IMR-90 (cell line): Measurements from ENCODE around the gene TUBB2B. TPM values are rescaled to one million over a fixed set of nuclear protein-coding genes. Genes with fewer than 3 reads are reported as not detected.

Experiments used
- ATAC-seq: fragments of 200-7000 bp; cut with Tn5 transposase; 2 replicates; pipeline ENCODE4 v1.9.1; 2020; ENCODE audit warnings: low read depth, mild to moderate bottlenecking, moderate library complexity
- BruUV-seq: library from RNA; stranded (reverse); fragments of 400-500 nt; replicated peaks from 2 replicates; lab custom pipeline; 2021; lab: Mats Ljungman, UMichigan
- CTCF ChIA-PET: fragments of 300-600 bp; formaldehyde crosslinking; extraction: SDS; loops from one replicate; lab custom pipeline; 2021; ENCODE audit warnings: antibody characterized with exemption; lab: Yijun Ruan, JAX
- POLR2A ChIA-PET: fragments of 300-600 bp; sonication (Branson Sonifier 250); formaldehyde crosslinking; loops from one replicate; lab custom pipeline; 2022; ENCODE audit warnings: antibody characterized with exemption; ENCODE audit not compliant: unreplicated experiment; lab: Charles Lee
- DNase-seq: peaks from one replicate; pipeline ENCODE4 v3.0.0; 2013
- H2AFZ ChIP-seq: replicated peaks from 2 replicates; pipeline ENCODE3; 2013; ENCODE audit warnings: low read length, mild to moderate bottlenecking; ENCODE audit not compliant: poor library complexity
- H2AK5ac ChIP-seq: 2 replicates; pipeline ENCODE4 v1.6.1; 2013; ENCODE audit warnings: low read depth, low read length, inconsistent platforms
- H2AK9ac ChIP-seq: replicated peaks from 2 replicates; pipeline ENCODE3; 2013; ENCODE audit warnings: mild to moderate bottlenecking, low read depth, low read length, moderate library complexity; ENCODE audit not compliant: poor library complexity
- H2BK120ac ChIP-seq: 2 replicates; pipeline ENCODE4 v1.6.1; 2013; ENCODE audit warnings: low read depth, low read length, inconsistent platforms
- H2BK15ac ChIP-seq: 3 replicates; pipeline ENCODE4 v1.6.1; 2013; ENCODE audit warnings: low read depth, low read length, inconsistent platforms
- H2BK20ac ChIP-seq: 2 replicates; pipeline ENCODE4 v1.6.1; 2013; ENCODE audit warnings: low read depth, mild to moderate bottlenecking, inconsistent platforms, low read length, moderate library complexity
- H2BK5ac ChIP-seq: 2 replicates; pipeline ENCODE4 v1.6.1; 2013; ENCODE audit warnings: mild to moderate bottlenecking, low read depth, low read length, inconsistent platforms; ENCODE audit not compliant: poor library complexity, severe bottlenecking
- H3K14ac ChIP-seq: replicated peaks from 2 replicates; pipeline ENCODE4 v1.6.1; 2013; ENCODE audit warnings: low read depth, low read length, inconsistent platforms
- H3K18ac ChIP-seq: 2 replicates; pipeline ENCODE4 v1.6.1; 2013; ENCODE audit warnings: low read depth, low read length, control low read depth
- H3K23ac ChIP-seq: 2 replicates; pipeline ENCODE4 v1.6.1; 2013; ENCODE audit warnings: low read depth, low read length, inconsistent platforms
- H3K27ac ChIP-seq: 2 replicates; pipeline ENCODE4 v1.5.1; 2013; ENCODE audit warnings: mild to moderate bottlenecking, control low read depth, low read length; ENCODE audit not compliant: insufficient read depth
- H3K27me3 ChIP-seq: 2 replicates; pipeline ENCODE4 v1.6.1; 2013; ENCODE audit warnings: low read length; ENCODE audit not compliant: control insufficient read depth, insufficient read depth
- H3K36me3 ChIP-seq: 2 replicates; pipeline ENCODE4 v1.6.1; 2013; ENCODE audit warnings: low read length, mixed read lengths; ENCODE audit not compliant: control insufficient read depth, insufficient read depth
- H3K4ac ChIP-seq: 2 replicates; pipeline ENCODE4 v1.6.1; 2013; ENCODE audit warnings: low read depth, low read length, inconsistent platforms
- H3K4me1 ChIP-seq: 2 replicates; pipeline ENCODE4 v1.6.1; 2013; ENCODE audit warnings: low read length, mixed read lengths; ENCODE audit not compliant: control insufficient read depth, insufficient read depth
- H3K4me2 ChIP-seq: 2 replicates; pipeline ENCODE4 v1.6.1; 2013; ENCODE audit warnings: low read depth, mild to moderate bottlenecking, control low read depth, low read length, moderate library complexity
- H3K4me3 ChIP-seq: 2 replicates; pipeline ENCODE4 v1.5.1; 2013; ENCODE audit warnings: low read depth, mild to moderate bottlenecking, control low read depth, low read length, moderate library complexity; ENCODE audit not compliant: insufficient read depth
- H3K56ac ChIP-seq: 2 replicates; pipeline ENCODE4 v1.6.1; 2013; ENCODE audit warnings: low read length, inconsistent platforms; ENCODE audit not compliant: insufficient read depth; ENCODE audit errors: extremely low read depth
- H3K79me1 ChIP-seq, 2 experiments: 2 replicates each; pipeline ENCODE4 v1.6.1; 2013; ENCODE audit warnings: low read length in 2 of 2, inconsistent platforms in 1 of 2, low read depth in 1 of 2
- H3K9ac ChIP-seq: 2 replicates; pipeline ENCODE4 v1.6.1; 2013; ENCODE audit warnings: low read depth, low read length, control low read depth
- H3K9me1 ChIP-seq: 2 replicates; pipeline ENCODE4 v1.6.1; 2013; ENCODE audit warnings: low read length, inconsistent platforms; ENCODE audit not compliant: insufficient read depth
- H3K9me3 ChIP-seq: 2 replicates; pipeline ENCODE4 v1.6.1; 2013; ENCODE audit warnings: low read length; ENCODE audit not compliant: control insufficient read depth, insufficient read depth
- H4K20me1 ChIP-seq: 2 replicates; pipeline ENCODE4 v1.6.1; 2013; ENCODE audit warnings: low read length, inconsistent platforms; ENCODE audit not compliant: insufficient read depth
- H4K5ac ChIP-seq: 2 replicates; pipeline ENCODE4 v1.6.1; 2013; ENCODE audit warnings: mild to moderate bottlenecking, low read depth, low read length, control low read depth
- H4K8ac ChIP-seq, 2 experiments: 2 replicates each; pipeline ENCODE4 v1.6.1; 2013; ENCODE audit warnings: low read depth in 2 of 2, low read length in 2 of 2, control low read depth in 1 of 2, inconsistent platforms in 1 of 2
- H4K91ac ChIP-seq: 2 replicates; pipeline ENCODE4 v1.6.1; 2013; ENCODE audit warnings: low read depth, low read length, inconsistent platforms; ENCODE audit not compliant: insufficient read depth
- BHLHE40 ChIP-seq: fragments of 150-350 bp; IDR thresholded peaks from 2 replicates; pipeline ENCODE4 v1.6.1; 2016; ENCODE audit warnings: mild to moderate bottlenecking, low read depth, low read length
- CEBPB ChIP-seq: IDR thresholded peaks from 2 replicates; pipeline ENCODE4 v1.6.1; 2012; ENCODE audit warnings: low read depth, low read length, improper control_type of control experiment
- CHD1 ChIP-seq: IDR thresholded peaks from 2 replicates; pipeline ENCODE4 v1.6.1; 2012; ENCODE audit warnings: low read depth, low read length, improper control_type of control experiment
- FOS ChIP-seq: fragments of 150-350 bp; IDR thresholded peaks from 2 replicates; pipeline ENCODE4 v1.6.1; 2016; ENCODE audit warnings: low read depth, low read length
- MAFK ChIP-seq: IDR thresholded peaks from 2 replicates; pipeline ENCODE4 v1.6.1; 2012; ENCODE audit warnings: low read depth, low read length, improper control_type of control experiment
- MAZ ChIP-seq: IDR thresholded peaks from 2 replicates; pipeline ENCODE4 v1.6.1; 2012; ENCODE audit warnings: low read depth, mild to moderate bottlenecking, low read length, improper control_type of control experiment, moderate library complexity, borderline replicate concordance
- MXI1 ChIP-seq: IDR thresholded peaks from 2 replicates; pipeline ENCODE4 v1.6.1; 2012; ENCODE audit warnings: low read depth, mild to moderate bottlenecking, low read length, moderate library complexity, borderline replicate concordance
- NFE2L2 ChIP-seq: fragments of 150-350 bp; IDR thresholded peaks from 2 replicates; pipeline ENCODE4 v1.6.1; 2016; ENCODE audit warnings: low read depth, mild to moderate bottlenecking, low read length
- POLR2A ChIP-seq: IDR thresholded peaks from 2 replicates; pipeline ENCODE4 v1.6.1; 2012; ENCODE audit warnings: mild to moderate bottlenecking, low read depth, low read length
- RAD21 ChIP-seq: IDR thresholded peaks from 2 replicates; pipeline ENCODE4 v1.6.1; 2012; ENCODE audit warnings: low read length, improper control_type of control experiment
- RCOR1 ChIP-seq: IDR thresholded peaks from 2 replicates; pipeline ENCODE4 v1.6.1; 2012; ENCODE audit warnings: mild to moderate bottlenecking, low read length, improper control_type of control experiment; ENCODE audit not compliant: insufficient replicate concordance
- RFX5 ChIP-seq: IDR thresholded peaks from 2 replicates; pipeline ENCODE4 v1.8.0; 2012; ENCODE audit warnings: low read depth, mild to moderate bottlenecking, low read length, moderate library complexity
- SMC3 ChIP-seq: fragments of 150-350 bp; IDR thresholded peaks from 2 replicates; pipeline ENCODE4 v1.6.1; 2016; ENCODE audit warnings: low read depth, mild to moderate bottlenecking, antibody characterized with exemption, low read length, moderate library complexity
- WGBS, 2 experiments: methylation state at CpG; one replicate each; pipeline versions ENCODE4 v1.1.5 to v1.1.7; 2013; ENCODE audit warnings: missing lambda C conversion rate in 2 of 2; ENCODE audit not compliant: insufficient read length in 1 of 2; ENCODE audit errors: extremely low coverage in 2 of 2; 5-methylcytosine and 5-hydroxymethylcytosine counted together
- dilution Hi-C: fragments of 300-500 bp; cut with HindIII; formaldehyde crosslinking; loops from one replicate; pipeline ENCODE4 v1.14.3; 2018; ENCODE audit warnings: low sequenced_read_pairs; ENCODE audit not compliant: unreplicated experiment
- in situ Hi-C: fragments of 300-500 bp; cut with MboI; formaldehyde crosslinking; loops from 3 replicates; pipeline ENCODE4 v1.14.3; 2019; ENCODE audit warnings: low sequenced_read_pairs, inconsistent platforms, mixed read lengths
- intact Hi-C: fragments of 100-400 bp; cut with micrococcal nuclease; formaldehyde crosslinking; loops from 2 replicates; pipeline ENCODE4 v1.10.0; 2022
- polyA plus RNA-seq, 3 experiments: library from polyadenylated mRNA; depleted of rRNA; stranded (reverse); fragments of >200 nt; gene quantifications; 2 replicates each; pipeline ENCODE4 v1.2.3, GENCODE V29; 2012; ENCODE audit warnings: low replicate concordance in 1 of 3
- total RNA-seq: library from RNA; depleted of rRNA; stranded (reverse); fragments of >200 nt; gene quantifications from 2 replicates; pipeline ENCODE4 v1.2.3, GENCODE V29; 2012
- TF ChIP-seq, protein P1 (sequence below): conservative IDR thresholded peaks from 2 replicates; pipeline ENCODE4 v1.5.1; 2012; ENCODE audit warnings: mild to moderate bottlenecking, low read depth, low read length, improper control_type of control experiment
- TF ChIP-seq, protein P2 (sequence below): fragments of 150-350 bp; IDR thresholded peaks from 2 replicates; pipeline ENCODE4 v1.6.1; 2017; ENCODE audit warnings: mild to moderate bottlenecking, antibody characterized with exemption, low read length, low read depth
- TF ChIP-seq, protein P3 (sequence below): fragments of 150-350 bp; IDR thresholded peaks from 2 replicates; pipeline ENCODE4 v1.6.1; 2016; ENCODE audit warnings: low read depth, mild to moderate bottlenecking, low read length, moderate library complexity, borderline replicate concordance

Gene TUBB2B
- total and polyA plus RNA-seq, 2 of the 4 experiments (the other 2 are of a cell fraction) = 13.6 to 21.1 TPM

DNA sequence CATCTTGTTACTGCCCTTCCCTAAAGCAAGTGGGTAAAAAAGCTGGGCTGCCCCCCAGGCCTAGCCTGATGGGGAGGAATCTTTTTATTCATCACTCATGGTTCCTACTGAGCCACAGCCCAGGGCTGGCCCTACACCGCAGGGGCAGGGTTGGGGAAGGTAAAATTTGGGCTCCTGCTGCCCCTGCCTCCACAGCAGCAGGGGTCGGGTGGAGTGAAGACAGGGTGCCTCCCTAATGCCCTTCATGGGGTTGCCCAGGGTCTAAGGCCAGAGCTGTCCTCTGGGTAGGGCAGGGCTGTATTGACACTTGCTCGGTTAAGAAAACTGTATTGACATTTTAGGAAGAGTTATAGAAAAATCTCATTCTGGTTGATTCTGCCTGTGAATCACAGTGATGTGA lies 22.4 kb upstream of the TUBB2B start:
- no TSS peak for BruUV-seq
- DNase-seq = no peak
- Histone ChIP-seq H3K4me3 (no peak overlapping the region), H3K27ac (no peak overlapping the region), H2AK9ac (peak overlapping the region; percentile 17), H3K9me3 (no peaks in the 10 kb centered on the region), H4K20me1 (no peaks in the 10 kb centered on the region), H2BK120ac (peak overlapping the region; percentile 29; the same call in 1 of the 2 replicates), H3K9ac (no peak overlapping the region), H3K9me1 (peaks cover 10% of the 10 kb centered on the region), H3K23ac (no peak overlapping the region), H3K56ac (no peak overlapping the region), H4K8ac (no peak overlapping the region; a peak in 1 of 4 replicates), H3K79me1 (no peaks in the 10 kb centered on the region), H2BK5ac (peak overlapping the region; percentile 16), H2BK20ac (no peak overlapping the region), H3K14ac (peak overlapping the region; percentile 4; the same call in 1 of the 2 replicates), H2BK15ac (0 out of 3 replicates have a peak overlapping the region, but pooled peaks have one; percentile 26), H4K91ac (0 out of 2 replicates have a peak overlapping the region, but pooled peaks have one; percentile 32), H3K36me3 (no peaks in the 10 kb centered on the region), H3K27me3 (no peaks in the 10 kb centered on the region), H3K4me1 (peaks cover 13% of the 10 kb centered on the region), H3K4me2 (no peak overlapping the region), H3K4ac (no peak overlapping the region), H4K5ac (no peak overlapping the region), H2AFZ (peak overlapping the region; percentile 18), H2AK5ac (peak overlapping the region; percentile 73; the same call in 1 of the 2 replicates), H3K18ac (no peak overlapping the region)
- dilution Hi-C loops (no loop called here), in situ Hi-C loops (loop anchor here (5.0 to 10.0 kb wide), 2 partner anchors 123 to 255 kb away; partner anchors contain the start of gene NQO2), intact Hi-C loops (no loop called here)
- TF ChIP-seq, protein P1, sequence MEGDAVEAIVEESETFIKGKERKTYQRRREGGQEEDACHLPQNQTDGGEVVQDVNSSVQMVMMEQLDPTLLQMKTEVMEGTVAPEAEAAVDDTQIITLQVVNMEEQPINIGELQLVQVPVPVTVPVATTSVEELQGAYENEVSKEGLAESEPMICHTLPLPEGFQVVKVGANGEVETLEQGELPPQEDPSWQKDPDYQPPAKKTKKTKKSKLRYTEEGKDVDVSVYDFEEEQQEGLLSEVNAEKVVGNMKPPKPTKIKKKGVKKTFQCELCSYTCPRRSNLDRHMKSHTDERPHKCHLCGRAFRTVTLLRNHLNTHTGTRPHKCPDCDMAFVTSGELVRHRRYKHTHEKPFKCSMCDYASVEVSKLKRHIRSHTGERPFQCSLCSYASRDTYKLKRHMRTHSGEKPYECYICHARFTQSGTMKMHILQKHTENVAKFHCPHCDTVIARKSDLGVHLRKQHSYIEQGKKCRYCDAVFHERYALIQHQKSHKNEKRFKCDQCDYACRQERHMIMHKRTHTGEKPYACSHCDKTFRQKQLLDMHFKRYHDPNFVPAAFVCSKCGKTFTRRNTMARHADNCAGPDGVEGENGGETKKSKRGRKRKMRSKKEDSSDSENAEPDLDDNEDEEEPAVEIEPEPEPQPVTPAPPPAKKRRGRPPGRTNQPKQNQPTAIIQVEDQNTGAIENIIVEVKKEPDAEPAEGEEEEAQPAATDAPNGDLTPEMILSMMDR = no peak
- no peak for TF ChIP-seq MXI1
- TF ChIP-seq RCOR1 = no peak
- TF ChIP-seq CHD1 = no peak
- TF ChIP-seq BHLHE40 = no peak
- no peak for TF ChIP-seq RFX5
- TF ChIP-seq SMC3 = no peak
- TF ChIP-seq MAZ = no peak
- TF ChIP-seq MAFK = no peak
- no peak for TF ChIP-seq NFE2L2
- TF ChIP-seq POLR2A = no peak
- no peak for TF ChIP-seq RAD21
- no peak for TF ChIP-seq FOS
- TF ChIP-seq CEBPB = no peak
- TF ChIP-seq, protein P2, sequence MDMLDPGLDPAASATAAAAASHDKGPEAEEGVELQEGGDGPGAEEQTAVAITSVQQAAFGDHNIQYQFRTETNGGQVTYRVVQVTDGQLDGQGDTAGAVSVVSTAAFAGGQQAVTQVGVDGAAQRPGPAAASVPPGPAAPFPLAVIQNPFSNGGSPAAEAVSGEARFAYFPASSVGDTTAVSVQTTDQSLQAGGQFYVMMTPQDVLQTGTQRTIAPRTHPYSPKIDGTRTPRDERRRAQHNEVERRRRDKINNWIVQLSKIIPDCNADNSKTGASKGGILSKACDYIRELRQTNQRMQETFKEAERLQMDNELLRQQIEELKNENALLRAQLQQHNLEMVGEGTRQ = no peak
- TF ChIP-seq, protein P3, sequence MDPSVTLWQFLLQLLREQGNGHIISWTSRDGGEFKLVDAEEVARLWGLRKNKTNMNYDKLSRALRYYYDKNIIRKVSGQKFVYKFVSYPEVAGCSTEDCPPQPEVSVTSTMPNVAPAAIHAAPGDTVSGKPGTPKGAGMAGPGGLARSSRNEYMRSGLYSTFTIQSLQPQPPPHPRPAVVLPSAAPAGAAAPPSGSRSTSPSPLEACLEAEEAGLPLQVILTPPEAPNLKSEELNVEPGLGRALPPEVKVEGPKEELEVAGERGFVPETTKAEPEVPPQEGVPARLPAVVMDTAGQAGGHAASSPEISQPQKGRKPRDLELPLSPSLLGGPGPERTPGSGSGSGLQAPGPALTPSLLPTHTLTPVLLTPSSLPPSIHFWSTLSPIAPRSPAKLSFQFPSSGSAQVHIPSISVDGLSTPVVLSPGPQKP = no peak
- ChIA-PET POLR2A (no interaction called here), CTCF (interaction anchor here (0.8 kb wide), 1 partner anchor 37 kb away, joined by 4 read pairs; no protein-coding TSS in a partner anchor)
- WGBS, 2 experiments = no CpG with 5 or more reads among the region's 3 CpGs
- ATAC-seq = no peak
